ENCODE results near the gene ZNF428. TPM values are rescaled to one million over a fixed set of nuclear protein-coding genes. Genes with fewer than 3 reads are reported as not detected.

ZNF428 gene
- total RNA-seq, 2 donors from 2014 or later = 44.3 to 46.8 TPM

DNA sequence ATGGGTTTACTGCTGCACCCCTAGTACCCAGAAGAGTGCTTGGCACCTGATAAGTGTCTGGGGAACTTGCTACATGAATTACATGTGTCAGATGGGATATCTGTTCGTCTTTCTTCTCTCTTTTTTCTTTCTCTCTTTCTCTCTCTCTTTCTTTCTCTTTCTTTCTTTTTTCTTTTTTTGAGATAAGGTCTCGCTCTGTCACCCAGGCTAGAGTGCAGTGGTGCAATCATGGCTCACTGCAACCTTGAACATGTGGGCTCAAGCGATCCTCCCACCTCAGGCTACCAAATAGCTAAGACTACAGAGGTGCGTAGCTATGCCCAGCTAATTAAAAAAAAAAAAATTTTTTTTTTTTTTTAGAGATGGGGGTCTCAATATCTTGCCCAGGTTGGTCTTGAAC lies 14.1 kb upstream of the ZNF428 start:
- H3K4me3 Mint-ChIP-seq = no peak overlapping the region
- TF ChIP-seq, protein P1, sequence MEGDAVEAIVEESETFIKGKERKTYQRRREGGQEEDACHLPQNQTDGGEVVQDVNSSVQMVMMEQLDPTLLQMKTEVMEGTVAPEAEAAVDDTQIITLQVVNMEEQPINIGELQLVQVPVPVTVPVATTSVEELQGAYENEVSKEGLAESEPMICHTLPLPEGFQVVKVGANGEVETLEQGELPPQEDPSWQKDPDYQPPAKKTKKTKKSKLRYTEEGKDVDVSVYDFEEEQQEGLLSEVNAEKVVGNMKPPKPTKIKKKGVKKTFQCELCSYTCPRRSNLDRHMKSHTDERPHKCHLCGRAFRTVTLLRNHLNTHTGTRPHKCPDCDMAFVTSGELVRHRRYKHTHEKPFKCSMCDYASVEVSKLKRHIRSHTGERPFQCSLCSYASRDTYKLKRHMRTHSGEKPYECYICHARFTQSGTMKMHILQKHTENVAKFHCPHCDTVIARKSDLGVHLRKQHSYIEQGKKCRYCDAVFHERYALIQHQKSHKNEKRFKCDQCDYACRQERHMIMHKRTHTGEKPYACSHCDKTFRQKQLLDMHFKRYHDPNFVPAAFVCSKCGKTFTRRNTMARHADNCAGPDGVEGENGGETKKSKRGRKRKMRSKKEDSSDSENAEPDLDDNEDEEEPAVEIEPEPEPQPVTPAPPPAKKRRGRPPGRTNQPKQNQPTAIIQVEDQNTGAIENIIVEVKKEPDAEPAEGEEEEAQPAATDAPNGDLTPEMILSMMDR (conservative IDR thresholded peaks at IDR 0.05) = no peak
- peaks cover 9% of the 10 kb centered on the region for H3K4me1 Mint-ChIP-seq
- H3K27ac ChIP-seq (ENCODE audit: low read depth, low read length) = no peak overlapping the region
- no peak overlapping the region for H3K4me3 ChIP-seq (ENCODE audit: low read length)
- no peaks in the 10 kb centered on the region for H3K4me1 ChIP-seq (ENCODE audit: control insufficient read depth, insufficient read depth, low read length)
- H3K36me3 Mint-ChIP-seq (ENCODE audit: low read depth) = no peaks in the 10 kb centered on the region
- no peak for DNase-seq
- H3K36me3 ChIP-seq (ENCODE audit: control insufficient read depth, insufficient read depth, low read length) = no peaks in the 10 kb centered on the region
- peaks cover 18% of the 10 kb centered on the region for H3K27me3 ChIP-seq (ENCODE audit: control insufficient read depth, insufficient read depth, low read length, poor library complexity, severe bottlenecking)
- H3K9me3 ChIP-seq (ENCODE audit: control insufficient read depth, low read length) = no peaks in the 10 kb centered on the region
- 89 to 100% methylated on average over 3 to 4 of the region's 4 CpGs for WGBS, 2 experiments (ENCODE audit: insufficient coverage in 1 of 2, insufficient read length in 1 of 2)
- no peak overlapping the region for H3K27ac Mint-ChIP-seq
- no peaks in the 10 kb centered on the region for H3K9me3 Mint-ChIP-seq
- no peak overlapping the region for H3K9ac ChIP-seq (ENCODE audit: extremely low read depth, low read length, poor library complexity, severe bottlenecking)
- H3K27me3 Mint-ChIP-seq (ENCODE audit: insufficient read depth) = peaks cover 80% of the 10 kb centered on the region

DNA sequence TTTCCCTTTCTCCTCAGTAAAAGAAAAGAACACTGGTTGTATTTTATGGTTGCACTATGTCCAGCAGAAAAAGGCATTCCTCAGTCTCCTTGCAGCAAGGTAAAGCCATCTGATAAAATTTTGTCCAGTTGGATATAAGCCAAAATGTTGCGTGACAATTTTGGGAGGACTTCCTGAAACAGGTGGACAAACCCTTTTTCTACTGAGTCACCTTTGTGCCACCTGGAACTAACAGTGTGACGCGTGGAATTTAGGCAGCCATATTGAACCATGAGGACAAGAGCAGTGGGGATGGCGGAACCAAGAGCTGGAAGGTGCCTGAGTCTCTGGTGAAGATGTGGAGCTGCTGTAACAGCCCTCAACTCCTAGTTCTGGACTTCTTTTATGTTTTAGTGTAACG lies 12.1 kb upstream of the ZNF428 start:
- Histone ChIP-seq H3K4me1 (ENCODE audit: control insufficient read depth, insufficient read depth, low read length) (no peaks in the 10 kb centered on the region), H3K9ac (ENCODE audit: extremely low read depth, low read length, poor library complexity, severe bottlenecking) (no peak overlapping the region), H3K36me3 (ENCODE audit: control insufficient read depth, insufficient read depth, low read length) (no peaks in the 10 kb centered on the region), H3K27me3 (ENCODE audit: control insufficient read depth, insufficient read depth, low read length, poor library complexity, severe bottlenecking) (no peaks in the 10 kb centered on the region), H3K9me3 (ENCODE audit: control insufficient read depth, low read length) (no peaks in the 10 kb centered on the region), H3K4me3 (ENCODE audit: low read length) (no peak overlapping the region), H3K27ac (ENCODE audit: low read depth, low read length) (no peak overlapping the region)
- 86 to 94% methylated on average over 4 to 5 of the region's 5 CpGs for WGBS, 2 experiments (ENCODE audit: insufficient coverage in 1 of 2, insufficient read length in 1 of 2)
- Mint-ChIP-seq H3K27ac (no peak overlapping the region), H3K27me3 (ENCODE audit: insufficient read depth) (peaks cover 80% of the 10 kb centered on the region), H3K4me3 (no peak overlapping the region), H3K4me1 (peaks cover 9% of the 10 kb centered on the region), H3K9me3 (no peaks in the 10 kb centered on the region), H3K36me3 (ENCODE audit: low read depth) (peaks cover 4% of the 10 kb centered on the region)
- TF ChIP-seq, protein P1 (conservative IDR thresholded peaks at IDR 0.05) = no peak
- no peak for DNase-seq

DNA sequence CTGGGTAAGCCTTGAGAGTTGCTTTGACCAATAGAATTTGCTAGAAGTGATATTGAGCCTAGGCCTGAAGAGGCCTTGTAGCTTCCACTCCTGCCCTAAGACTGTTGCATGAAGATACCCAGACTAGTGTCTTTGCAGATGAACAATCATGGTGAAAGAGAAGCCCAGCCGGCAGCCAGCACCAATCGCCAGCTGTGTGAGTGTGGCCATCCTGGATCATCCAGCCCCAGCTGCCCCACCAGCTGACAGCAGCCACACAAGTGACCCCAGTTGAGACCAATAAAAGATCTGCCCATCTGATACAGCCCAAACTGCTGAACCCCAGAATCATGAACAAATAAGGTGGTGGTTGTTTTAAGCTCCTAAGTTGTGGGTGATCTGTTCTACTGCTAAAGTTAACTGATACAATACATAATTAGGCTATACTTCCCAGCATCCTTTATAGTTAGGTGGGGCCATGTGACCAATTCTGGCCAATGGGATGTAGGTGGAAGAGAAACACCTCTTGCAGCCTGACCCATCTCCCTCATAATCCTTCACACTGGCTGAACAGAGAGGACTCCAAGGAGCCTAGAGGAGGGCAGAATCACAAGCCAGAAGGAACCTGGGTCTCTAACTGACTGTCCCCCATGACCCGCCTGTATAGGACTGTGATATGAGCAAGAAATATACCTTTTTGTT lies 9.4 kb upstream of the ZNF428 start:
- no peak for DNase-seq
- Histone ChIP-seq H3K4me3 (ENCODE audit: low read length) (no peak overlapping the region), H3K9ac (ENCODE audit: extremely low read depth, low read length, poor library complexity, severe bottlenecking) (no peak overlapping the region), H3K27ac (ENCODE audit: low read depth, low read length) (no peak overlapping the region), H3K4me1 (ENCODE audit: control insufficient read depth, insufficient read depth, low read length) (no peaks in the 10 kb centered on the region), H3K9me3 (ENCODE audit: control insufficient read depth, low read length) (no peaks in the 10 kb centered on the region), H3K27me3 (ENCODE audit: control insufficient read depth, insufficient read depth, low read length, poor library complexity, severe bottlenecking) (no peaks in the 10 kb centered on the region), H3K36me3 (ENCODE audit: control insufficient read depth, insufficient read depth, low read length) (peaks cover 10% of the 10 kb centered on the region)
- Mint-ChIP-seq H3K27ac (no peak overlapping the region), H3K4me3 (no peak overlapping the region), H3K36me3 (ENCODE audit: low read depth) (peaks cover 10% of the 10 kb centered on the region), H3K4me1 (no peaks in the 10 kb centered on the region), H3K27me3 (ENCODE audit: insufficient read depth) (peaks cover 65% of the 10 kb centered on the region), H3K9me3 (no peaks in the 10 kb centered on the region)
- TF ChIP-seq, protein P1 (conservative IDR thresholded peaks at IDR 0.05) = no peak
- 88 to 100% methylated on average over 2 to 3 of the region's 3 CpGs for WGBS, 2 experiments (ENCODE audit: insufficient coverage in 1 of 2, insufficient read length in 1 of 2)
